ENCODE data around the gene NDST4. TPM values are rescaled to one million over a fixed set of nuclear protein-coding genes. Genes with fewer than 3 reads are reported as not detected.
"Not testable (repeated sequence)": the region's sequence is repeated elsewhere in the genome, so short reads cannot be mapped to it uniquely, and the experiment has no call there.

Gene NDST4
- total RNA-seq, 1 donor from 2014 or later = not detected

DNA sequence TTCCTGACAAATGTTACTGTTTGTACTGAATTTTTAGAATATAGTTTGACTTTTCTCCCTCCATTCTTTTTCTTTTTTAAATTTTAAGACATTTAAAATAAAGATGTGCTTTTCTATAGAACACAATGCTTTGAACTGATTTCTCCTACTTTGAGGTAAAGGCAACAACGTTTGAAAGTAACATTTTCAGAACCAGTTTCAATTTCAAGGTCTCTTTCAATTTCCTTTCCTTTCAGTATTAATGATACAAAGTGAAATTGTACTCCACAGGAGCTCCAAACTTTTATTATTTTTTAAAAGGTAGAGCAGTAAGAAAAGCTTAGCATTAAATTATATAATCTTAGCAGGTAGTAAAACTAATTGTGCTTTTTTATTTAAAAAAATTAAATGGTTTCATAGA, 54.9 kb downstream of the NDST4 start:
- DNase-seq (ENCODE audit: low read depth) = no peak

DNA sequence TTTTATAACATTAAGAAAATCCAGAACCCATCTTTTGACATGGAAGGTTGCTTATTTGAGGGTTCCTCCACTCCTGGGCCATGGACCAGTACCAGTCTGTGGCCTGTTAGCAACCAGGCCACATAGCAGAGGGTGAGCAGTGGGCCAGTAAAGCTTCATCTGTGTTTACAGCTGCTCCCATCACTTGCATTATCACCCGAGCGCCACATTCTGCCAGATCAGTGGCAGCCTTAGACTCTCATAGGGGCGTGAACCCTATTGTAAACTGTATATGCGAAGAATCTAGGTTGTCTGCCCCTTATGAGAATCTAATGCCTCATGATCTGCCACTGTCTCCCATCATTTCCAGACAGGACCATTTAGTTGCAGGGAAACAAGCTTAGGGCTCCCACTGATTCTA, 58.6 kb downstream of the NDST4 start:
- DNase-seq (ENCODE audit: low read depth) = peak; percentile 18

DNA sequence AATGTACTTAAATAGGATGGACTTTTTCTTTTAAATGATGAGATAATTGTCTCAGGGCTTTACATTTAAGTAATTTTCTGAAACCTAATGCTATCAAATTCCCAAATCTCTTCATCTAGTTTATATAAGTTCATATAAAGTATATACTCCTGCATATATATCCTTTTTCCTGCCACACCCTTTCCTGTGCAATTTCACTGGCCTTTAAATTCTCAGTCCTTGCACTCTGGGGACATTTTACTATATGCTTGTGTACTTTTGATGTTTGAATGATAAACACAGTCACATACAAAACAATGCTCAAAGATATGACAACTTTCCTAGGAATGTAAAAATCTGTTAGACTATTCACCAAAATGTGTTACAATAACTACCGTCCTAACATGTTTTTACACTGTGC, 60.1 kb downstream of the NDST4 start:
- no peak for DNase-seq (ENCODE audit: low read depth)

DNA sequence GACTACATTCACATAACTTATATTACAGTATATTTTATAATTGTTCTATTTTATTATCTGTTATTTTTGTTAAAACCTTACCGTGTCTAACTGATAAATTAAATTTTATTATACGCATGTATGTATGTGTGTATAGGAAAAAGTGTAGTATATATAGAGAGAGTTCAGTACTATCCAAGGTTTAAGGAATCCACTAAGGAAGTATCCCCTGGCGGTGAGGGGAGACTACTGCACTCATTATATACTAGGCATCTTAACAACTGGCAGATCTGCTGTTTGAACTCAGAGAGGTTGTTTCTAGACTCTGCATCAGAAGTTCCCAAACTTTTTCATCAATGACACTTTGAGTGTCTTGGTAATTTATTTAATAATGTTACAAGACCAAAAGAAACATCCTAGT, 70.9 kb downstream of the NDST4 start:
- DNase-seq (ENCODE audit: low read depth) = peak; percentile 1

DNA sequence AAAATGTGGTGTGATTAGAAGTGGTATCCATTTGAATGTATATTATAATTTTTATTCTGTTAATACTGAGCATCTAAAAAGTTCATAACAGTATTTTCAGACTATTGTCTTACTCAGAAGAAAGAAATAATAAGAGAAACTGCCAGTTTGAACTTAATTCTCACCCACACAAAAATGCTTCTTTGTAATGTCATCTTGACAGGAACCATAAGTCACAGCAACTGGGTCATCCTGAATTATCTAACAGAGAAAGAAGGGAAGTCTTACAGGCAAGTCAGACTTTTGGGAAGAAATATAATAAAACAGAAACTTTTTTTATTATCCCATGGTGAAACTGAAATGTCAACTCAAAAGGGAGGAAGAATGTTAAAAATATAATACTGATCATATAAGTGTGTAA, 83.1 kb downstream of the NDST4 start:
- DNase-seq (ENCODE audit: low read depth) = no peak

DNA sequence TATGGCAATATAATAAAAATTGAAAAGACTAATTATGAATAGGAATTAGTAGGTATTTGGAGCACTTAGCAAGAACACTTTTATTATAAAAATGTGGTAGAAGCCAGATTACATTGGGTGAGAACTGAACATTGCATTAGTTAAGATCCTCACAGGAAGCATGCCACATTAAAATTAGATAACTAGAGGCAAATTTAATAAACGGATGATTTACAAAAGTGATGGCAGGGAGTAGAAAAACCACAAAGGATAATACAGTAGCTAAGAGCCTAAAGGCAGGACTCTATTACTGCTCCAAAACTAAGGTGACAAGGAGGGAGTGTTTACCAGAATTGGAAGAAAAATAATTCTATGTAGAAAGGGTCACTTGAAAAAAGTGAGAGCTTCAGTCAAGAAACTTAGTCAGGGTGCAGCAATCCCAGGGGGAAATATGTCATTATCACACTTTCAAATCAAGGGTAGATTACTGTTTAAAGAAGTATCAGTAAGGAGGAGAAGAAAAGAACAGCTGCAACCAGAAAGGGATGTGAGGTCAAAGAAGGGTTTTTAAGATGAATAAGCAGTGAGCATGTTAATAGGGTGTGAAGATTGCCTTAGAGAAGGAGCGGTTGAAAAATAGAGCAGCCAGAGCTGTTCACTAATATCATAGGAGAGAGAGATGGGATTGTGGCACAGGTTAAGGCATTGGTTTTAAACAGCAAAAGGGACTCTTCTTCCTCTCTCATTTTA, 84.6 kb downstream of the NDST4 start:
- peak; percentile 2 for DNase-seq (ENCODE audit: low read depth)

DNA sequence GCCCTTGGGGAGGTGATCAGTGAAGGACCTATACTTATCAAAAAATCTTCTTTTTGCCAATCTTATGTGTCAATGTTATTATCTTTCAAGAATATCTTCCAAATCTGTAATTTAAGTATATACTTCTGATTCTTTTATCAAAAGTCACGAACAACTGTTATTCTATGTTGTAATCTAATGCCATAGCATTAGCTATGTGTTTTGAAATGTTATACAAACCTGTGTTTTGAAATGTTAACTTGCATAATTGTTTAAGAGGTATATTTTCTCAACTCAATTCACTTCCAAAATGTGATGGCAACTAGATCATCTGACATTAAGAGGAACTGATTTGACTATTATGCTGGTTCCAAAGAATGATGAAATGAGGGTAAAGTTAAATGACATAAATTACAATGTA, 113.5 kb downstream of the NDST4 start:
- no peak for DNase-seq (ENCODE audit: low read depth)

DNA sequence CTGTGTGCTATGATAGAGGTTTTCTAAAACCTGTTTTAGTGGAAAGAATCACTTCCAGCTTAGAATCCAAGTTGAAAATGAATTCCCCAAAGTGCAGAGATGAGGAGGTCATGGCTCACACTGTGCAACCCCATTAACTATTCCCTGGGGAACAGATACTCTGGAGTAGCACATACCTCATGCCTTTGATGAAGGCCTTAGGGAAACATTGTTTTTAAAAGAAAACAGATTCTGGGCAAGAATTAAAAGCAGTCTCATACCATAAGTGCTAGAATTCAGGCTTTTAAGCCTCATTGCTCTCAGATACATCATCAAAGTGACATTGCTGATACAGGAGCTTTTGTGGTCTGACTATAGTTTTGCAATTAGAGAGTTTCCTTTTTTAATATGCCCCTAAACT, 115.1 kb downstream of the NDST4 start:
- no peak for DNase-seq (ENCODE audit: low read depth)

DNA sequence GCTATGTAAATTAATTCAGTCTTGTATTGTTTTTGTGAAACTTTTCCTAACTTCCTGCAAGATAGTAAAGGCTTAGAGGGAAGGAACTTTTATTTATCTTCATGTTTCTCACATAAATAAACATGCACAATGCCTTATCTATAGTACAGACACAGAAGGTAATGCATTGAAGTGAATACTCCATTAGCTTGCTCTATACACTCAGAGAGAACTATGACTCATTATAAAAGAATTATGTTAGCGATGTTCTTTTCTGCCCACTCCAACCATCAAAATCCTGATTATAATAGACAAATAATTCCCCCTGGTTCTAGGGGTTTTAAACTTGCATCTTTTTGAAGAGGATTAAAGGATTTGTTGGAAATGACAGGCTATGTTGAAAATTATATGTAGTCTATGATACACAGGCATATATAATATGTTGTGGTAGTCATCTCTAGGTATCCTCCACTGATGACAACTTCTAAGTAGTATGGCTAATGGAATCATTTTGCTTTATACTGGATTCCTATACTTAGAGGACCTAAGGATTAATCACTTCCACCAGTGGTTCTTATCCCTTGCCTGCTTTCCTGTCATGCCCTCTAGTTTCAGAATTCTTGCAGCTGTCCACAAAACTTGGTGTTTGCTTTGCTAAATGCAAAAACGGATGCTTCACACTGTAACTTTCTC, 115.7 kb downstream of the NDST4 start:
- DNase-seq (ENCODE audit: low read depth) = no peak

DNA sequence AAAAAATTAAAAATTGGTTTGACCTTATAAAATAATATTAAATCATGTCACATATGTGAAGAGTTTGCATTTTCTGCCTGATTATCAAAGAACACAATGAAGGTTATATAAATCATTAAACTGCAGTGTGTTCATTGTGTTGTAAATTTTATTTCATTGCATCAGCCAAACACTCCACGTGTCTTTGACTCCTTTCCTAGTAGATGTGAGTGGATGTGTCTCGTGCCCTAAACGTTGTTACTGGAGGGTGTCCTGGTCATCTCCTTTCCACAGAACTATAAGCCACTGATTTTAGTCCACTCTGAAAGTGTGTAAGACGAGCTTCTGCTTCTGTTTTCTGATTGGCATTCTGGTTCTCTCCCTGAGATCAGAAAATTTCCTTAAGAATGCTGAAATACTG, 127.3 kb downstream of the NDST4 start:
- no peak for DNase-seq (ENCODE audit: low read depth)

DNA sequence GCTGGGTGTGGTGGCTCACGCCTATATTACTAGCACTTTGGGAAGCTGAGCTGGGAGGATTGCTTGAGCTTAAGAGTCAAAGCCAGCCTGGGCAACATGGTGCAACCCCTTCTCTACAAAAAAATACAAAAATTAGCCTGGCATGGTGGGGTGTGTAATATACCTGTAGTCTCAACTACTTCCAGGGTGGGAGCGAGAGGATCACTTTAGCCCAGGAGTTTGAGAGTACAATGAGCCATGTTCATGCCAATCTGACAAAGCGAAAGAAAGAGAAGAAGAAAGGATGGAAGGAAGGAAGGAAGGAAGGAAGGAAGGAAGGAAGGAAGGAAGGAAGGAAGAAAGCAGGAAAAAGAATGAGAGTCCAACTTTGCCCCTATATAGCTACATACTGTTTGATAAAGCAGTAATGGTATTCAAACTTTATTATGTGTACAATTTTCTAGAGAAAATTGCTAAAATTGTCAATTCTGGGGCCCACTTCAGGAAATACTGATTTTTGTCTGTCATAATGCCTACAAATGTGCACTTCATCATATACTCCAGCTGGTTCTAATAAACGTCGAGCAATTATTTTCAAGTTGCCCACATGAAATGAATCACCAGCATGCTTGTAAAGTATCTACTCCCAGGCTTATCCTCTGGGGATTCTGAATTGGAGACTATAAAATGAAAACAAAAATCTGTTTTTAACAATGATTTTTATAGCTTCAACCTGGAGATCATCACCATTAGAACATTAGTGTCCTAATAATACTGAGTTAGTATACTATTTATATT, 132.3 kb downstream of the NDST4 start:
- DNase-seq (ENCODE audit: low read depth) = no peak

DNA sequence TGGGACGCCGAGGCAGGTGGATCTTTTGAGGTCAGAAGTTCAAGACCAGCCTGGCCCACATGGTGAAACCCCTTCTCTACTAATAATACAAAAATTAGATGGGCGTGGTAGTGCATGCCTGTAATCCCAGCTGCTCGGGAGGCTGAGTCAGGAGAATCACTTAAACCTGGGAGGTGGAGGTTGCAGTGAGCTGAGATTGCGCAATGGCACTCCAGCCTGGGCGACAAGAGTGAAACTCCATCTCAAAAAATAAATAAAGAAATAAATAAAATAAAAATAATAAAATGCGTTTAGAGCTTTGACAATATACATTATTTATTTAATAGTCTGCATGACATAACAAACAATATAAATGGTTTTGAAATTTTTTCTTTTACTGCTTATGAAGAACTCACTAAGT, 133.0 kb downstream of the NDST4 start:
- not testable (repeated sequence) for DNase-seq (ENCODE audit: low read depth)

DNA sequence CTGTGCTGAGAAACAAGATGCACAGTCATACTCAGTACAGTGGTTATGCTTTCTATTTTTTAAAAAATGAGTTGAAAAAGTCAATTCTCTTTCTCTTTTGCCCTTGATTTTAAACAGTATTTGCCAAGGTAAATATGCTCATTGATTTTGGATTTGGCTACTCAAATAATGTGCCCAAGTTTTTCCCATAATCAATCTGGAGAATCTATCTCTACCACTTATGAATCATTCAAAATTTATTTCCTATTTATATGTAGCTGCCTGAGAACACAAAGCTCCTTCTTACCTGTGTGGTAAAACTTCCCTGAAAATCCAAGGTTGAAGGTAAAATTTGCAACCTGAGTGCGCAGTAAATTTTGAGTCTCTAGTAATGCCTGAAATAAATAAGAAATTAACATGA, 136.5 kb downstream of the NDST4 start:
- DNase-seq (ENCODE audit: low read depth) = no peak

DNA sequence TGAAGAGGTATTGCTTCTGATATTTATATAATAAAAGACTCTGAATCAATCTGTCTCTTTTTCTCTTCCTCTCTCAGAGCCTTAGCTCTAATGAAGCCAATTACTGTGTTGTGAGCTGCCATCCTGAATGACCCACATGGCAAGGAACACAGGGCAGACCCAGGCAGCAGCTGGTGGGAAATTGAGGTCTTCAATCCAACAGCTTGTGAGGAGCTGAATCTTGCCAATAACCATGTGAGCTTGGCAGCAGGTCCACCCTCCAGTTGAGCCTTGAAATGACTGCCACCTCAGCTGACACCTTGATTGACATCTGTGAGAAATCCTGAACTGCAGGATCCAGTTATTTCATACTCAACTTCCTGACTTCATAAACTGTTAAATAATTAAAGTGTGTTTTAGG, 149.4 kb downstream of the NDST4 start:
- DNase-seq (ENCODE audit: low read depth) = no peak

DNA sequence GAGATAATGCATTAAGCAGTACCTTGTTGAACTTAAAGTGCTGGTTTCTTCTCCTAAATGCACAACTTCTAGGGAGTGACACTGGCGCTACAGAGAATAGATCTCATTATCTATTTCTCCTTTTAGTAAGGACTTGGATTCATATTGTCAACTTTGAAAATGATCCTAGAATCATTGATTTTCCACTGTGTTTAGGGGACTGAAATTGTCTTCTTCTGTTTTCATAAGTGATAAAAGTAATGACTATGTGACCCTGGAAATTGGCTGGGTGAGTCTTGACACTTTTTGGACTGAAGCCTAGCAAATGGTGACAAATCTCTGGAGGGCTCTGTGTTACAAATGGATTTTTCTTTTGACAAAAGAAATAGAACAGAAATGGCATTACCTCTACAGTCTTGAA, 167.8 kb downstream of the NDST4 start:
- no peak for DNase-seq (ENCODE audit: low read depth)

DNA sequence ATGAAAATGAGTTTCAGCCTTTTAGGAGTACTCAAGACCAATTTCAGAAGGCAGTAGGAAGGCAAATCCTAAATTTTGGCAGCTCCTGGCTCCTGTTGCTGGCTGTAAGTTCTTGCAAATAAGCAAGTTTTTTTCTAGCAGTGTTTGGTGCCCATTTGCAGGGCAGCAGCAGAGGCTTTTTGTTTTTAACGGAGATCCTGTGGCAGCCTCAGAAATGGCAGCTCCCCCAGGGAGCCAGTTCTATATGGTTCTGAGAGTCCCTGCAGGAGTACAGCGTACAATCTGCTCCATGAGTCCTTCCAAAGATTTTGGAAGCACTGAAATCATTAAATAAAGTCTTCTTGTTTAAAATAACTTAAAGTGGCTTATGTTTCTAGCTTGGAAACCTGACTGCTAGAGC, 171.9 kb downstream of the NDST4 start:
- no peak for DNase-seq (ENCODE audit: low read depth)

DNA sequence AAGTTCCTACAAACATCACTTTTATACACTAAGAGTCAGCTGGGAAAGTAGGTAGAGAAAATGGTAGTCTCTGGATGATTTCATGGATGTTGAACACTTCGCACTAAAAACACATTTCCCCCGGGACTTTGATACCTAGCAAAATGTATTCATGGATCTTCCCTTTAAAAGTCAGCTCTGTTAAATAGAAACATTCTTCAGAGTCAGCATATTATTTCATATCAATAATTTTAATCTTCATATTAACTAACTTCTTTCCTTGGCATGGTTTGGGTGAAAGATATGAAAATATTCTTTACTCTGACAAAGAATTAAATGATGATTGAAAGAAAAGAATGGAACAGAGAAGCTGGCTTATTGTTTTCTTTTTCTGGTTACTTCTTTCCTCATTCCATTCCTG, 185.5 kb downstream of the NDST4 start:
- no peak for DNase-seq (ENCODE audit: low read depth)

DNA sequence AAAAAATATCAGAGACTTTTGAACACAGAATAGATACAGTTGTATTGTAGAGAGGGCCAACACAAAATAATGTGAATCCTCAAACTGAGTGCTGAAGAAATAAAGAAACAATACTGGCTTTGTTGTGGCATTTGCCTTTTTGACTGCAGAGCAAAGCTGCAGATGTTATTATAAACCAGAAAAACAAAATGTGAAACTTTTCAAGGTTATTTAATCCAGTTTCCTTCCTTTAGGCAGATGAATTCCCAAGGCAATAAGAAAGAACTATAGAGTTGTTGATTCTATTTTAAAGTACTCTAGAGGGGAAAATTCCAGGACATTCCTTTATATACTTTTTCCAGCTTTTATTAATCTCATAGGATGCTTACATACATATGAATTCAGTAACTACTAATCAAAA, 186.8 kb downstream of the NDST4 start:
- DNase-seq (ENCODE audit: low read depth) = no peak

DNA sequence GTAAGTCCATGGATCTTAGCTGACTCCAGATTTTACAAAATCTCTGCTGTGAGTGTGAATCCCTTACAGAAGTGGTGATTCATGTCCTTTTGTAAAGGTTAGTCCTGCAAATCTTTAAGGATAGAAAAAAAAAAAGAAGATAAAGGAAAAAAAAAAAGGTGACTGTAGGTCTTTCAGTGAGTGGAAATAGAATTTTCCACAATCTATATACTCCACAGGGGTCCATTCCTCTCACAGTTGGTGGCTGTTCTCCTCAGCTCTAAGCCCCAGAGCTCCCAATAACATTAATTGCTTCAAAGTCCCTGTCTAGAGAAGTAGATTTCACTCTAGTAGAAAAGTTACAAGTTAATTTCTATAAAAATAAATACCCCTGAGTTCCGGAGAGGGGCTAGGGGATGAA, 189.1 kb downstream of the NDST4 start:
- DNase-seq (ENCODE audit: low read depth) = no peak

DNA sequence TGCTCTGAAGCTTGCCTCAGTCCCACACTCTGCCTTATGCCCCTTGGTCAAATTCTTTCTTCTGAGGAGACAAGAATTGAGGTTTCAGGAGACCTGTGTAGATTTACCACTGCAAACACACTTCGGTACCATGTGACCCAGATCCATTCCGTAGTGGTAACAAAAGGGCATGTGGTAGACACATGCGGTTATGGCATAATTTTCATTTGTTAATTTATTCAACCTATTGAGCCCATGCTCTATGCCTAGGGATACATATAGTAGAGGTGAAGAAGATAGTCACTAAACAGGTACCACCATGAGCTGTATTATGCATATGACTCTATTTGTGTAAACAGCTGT, 190.9 kb downstream of the NDST4 start:
- DNase-seq (ENCODE audit: low read depth) = no peak

DNA sequence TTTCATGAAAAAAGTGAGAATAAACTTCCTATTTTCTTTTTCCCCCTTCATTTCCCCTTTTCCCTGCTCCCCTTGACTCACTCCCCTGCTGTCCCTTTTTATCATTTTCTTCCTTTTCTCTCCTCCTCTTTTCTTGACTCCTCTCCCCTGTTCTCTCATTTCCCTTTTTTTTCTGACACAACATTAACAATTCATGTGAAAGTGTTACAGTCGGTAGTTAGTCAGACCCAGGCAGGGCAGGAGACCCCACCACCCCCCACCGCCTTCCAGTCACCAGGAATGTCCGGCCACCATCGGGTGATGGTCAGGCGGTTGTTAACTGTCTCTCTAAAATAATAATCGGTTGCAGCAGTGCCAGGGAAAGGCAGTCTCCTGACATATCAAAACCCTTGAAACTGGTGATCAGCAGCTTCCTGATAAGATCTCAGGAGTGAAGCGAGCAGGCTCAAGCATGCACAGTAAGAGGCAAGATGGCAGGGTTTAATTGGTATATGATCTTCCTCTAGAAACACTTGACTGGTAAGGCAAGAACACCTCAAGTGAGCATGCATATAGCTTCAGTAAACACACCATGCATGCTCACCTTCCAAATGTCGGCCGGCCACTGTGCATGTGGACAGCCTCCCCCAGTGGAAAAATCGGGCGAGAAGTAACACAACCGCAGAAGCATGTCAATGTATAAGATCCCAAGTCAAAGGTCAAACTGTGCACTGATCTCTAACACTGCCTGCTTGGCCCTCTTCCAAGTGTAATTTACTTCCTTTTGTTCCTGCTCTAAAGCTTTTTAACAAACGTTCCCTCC, 191.4 kb downstream of the NDST4 start:
- no peak for DNase-seq (ENCODE audit: low read depth)

DNA sequence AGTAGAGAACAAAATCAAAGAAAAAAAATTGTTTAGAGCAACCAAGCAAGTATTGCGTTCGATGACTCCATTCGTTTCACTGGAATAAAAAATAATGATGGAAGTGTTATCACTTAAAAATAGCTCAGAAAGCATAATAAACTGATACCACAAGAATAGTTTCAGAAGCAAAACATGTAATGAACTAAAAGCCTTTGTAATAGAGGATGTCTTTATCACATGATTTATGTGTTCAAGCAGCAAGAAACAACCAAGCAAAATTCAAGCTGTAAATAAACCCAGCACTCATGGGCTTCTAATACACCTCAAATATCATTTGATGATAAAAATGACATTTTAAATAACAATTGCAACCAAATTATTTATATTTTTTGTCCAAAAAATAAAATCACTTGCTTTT, 192.2 kb downstream of the NDST4 start:
- no peak for DNase-seq (ENCODE audit: low read depth)
